Keratinocyte (primary cell): ENCODE measurements around the gene NDUFA11. TPM values are rescaled to one million over a fixed set of nuclear protein-coding genes. Genes with fewer than 3 reads are reported as not detected.

ENCODE experiments used
- DNase-seq: peaks from one replicate; pipeline ENCODE4 v3.0.0-alpha.2; 2011; ENCODE audit warnings: low read depth, missing footprints, low spot score
- FAIRE-seq: peaks from 2 replicates; lab custom pipeline; 2011; peaks lifted over from hg19 to GRCh38; lab: Jason Lieb, UNC
- H2AFZ ChIP-seq: 2 replicates; pipeline ENCODE4 v1.6.0; 2012; ENCODE audit warnings: low read length, control low read depth, inconsistent platforms; ENCODE audit not compliant: control insufficient read depth
- H3K27ac ChIP-seq: 2 replicates; pipeline ENCODE4 v1.5.1; 2011; ENCODE audit warnings: low read length; ENCODE audit not compliant: control insufficient read depth, insufficient read depth
- H3K27me3 ChIP-seq: 3 replicates; pipeline ENCODE4 v1.6.0; 2011; ENCODE audit warnings: low read length; ENCODE audit not compliant: control insufficient read depth, insufficient read depth; ENCODE audit errors: extremely low read depth
- H3K36me3 ChIP-seq, 2 experiments: 2 replicates in 1 of 2; 3 replicates in 1 of 2; pipeline ENCODE4 v1.5.1; 2011; ENCODE audit warnings: low read length in 2 of 2, mild to moderate bottlenecking in 1 of 2; ENCODE audit not compliant: control insufficient read depth in 2 of 2, insufficient read depth in 2 of 2; ENCODE audit errors: extremely low read depth in 1 of 2
- H3K4me1 ChIP-seq: 3 replicates; pipeline ENCODE4 v1.5.1; 2011; ENCODE audit warnings: low read length; ENCODE audit not compliant: control insufficient read depth, insufficient read depth; ENCODE audit errors: extremely low read depth
- H3K4me2 ChIP-seq: 3 replicates; pipeline ENCODE4 v1.6.0; 2011; ENCODE audit warnings: low read depth, low read length; ENCODE audit not compliant: control insufficient read depth, insufficient read depth; ENCODE audit errors: extremely low read depth
- H3K4me3 ChIP-seq, 3 experiments: fragments of 200-600 bp in 1 of 3; sonication (generic) in 1 of 3; 2 replicates in 2 of 3; 3 replicates in 1 of 3; pipeline ENCODE4 v1.5.1; 2011 to 2016; ENCODE audit warnings: low read length in 3 of 3, mild to moderate bottlenecking in 3 of 3, control low read depth in 2 of 3, inconsistent platforms in 1 of 3, low read depth in 1 of 3, mixed read lengths in 1 of 3, mixed run types in 1 of 3, moderate library complexity in 1 of 3; ENCODE audit not compliant: control insufficient read depth in 2 of 3, insufficient read depth in 2 of 3; ENCODE audit errors: extremely low read depth in 1 of 3
- H3K79me2 ChIP-seq: 2 replicates; pipeline ENCODE4 v1.6.0; 2012; ENCODE audit warnings: low read length; ENCODE audit not compliant: control insufficient read depth, insufficient read depth
- H3K9ac ChIP-seq: 3 replicates; pipeline ENCODE4 v1.6.0; 2011; ENCODE audit warnings: low read length; ENCODE audit not compliant: control insufficient read depth, insufficient read depth; ENCODE audit errors: extremely low read depth
- H3K9me1 ChIP-seq: 3 replicates; pipeline ENCODE4 v1.6.0; 2011; ENCODE audit warnings: low read length; ENCODE audit not compliant: control insufficient read depth, insufficient read depth; ENCODE audit errors: extremely low read depth
- H3K9me3 ChIP-seq: 2 replicates; pipeline ENCODE4 v1.5.1; 2012; ENCODE audit warnings: low read depth, low read length; ENCODE audit not compliant: control insufficient read depth
- H4K20me1 ChIP-seq: 3 replicates; pipeline ENCODE4 v1.6.0; 2011; ENCODE audit warnings: low read length; ENCODE audit not compliant: control insufficient read depth, insufficient read depth; ENCODE audit errors: extremely low read depth
- CTCF ChIP-seq, 3 experiments: IDR thresholded peaks in 1 of 3; conservative IDR thresholded peaks in 1 of 3; optimal IDR thresholded peaks in 1 of 3; 2 replicates in 2 of 3; 3 replicates in 1 of 3; pipeline versions ENCODE3 to v1.5.1; 2011; ENCODE audit warnings: low read length in 3 of 3, mild to moderate bottlenecking in 3 of 3, moderate library complexity in 2 of 3, control low read depth in 1 of 3, inconsistent platforms in 1 of 3; ENCODE audit not compliant: insufficient read depth in 2 of 3; ENCODE audit errors: extremely low read depth in 1 of 3
- EZH2 ChIP-seq: IDR thresholded peaks from one replicate; pipeline ENCODE4 v1.6.1; 2012; ENCODE audit warnings: inconsistent platforms, mild to moderate bottlenecking, low read length, moderate library complexity
- dilution Hi-C: fragments of 300-500 bp; cut with MboI; formaldehyde crosslinking; loops from one replicate; pipeline ENCODE4 v1.7.0; 2020; ENCODE audit warnings: low sequenced_read_pairs; ENCODE audit not compliant: extremely low pct_ligation_motif_present
- polyA plus RNA-seq, 5 experiments: library from polyadenylated mRNA; depleted of rRNA in 3 of 5; stranded (reverse) in 3 of 5; stranded (forward) in 1 of 5; unstranded in 1 of 5; fragments of >200 nt; gene quantifications; 1 replicate in 1 of 5; 2 replicates in 3 of 5; 3 replicates in 1 of 5; pipeline versions ENCODE4 v1.2.1 to v1.2.3, GENCODE V29; 2011 to 2012; ENCODE audit warnings: missing spikeins in 2 of 5, low read depth in 1 of 5, low replicate concordance in 1 of 5

The NDUFA11 gene
- polyA plus RNA-seq, 1 donor (not counting 4 experiments of a cell fraction or from before 2014, with no cell fraction given): 122 TPM

- Histone ChIP-seq H3K4me1 (no peaks in the 10 kb centered on the region), H3K4me2 (no peak overlapping the region), H3K4me3 (no peak overlapping the region), H3K79me2 (no peaks in the 10 kb centered on the region), H3K27ac (no peak overlapping the region), H3K9ac (no peak overlapping the region), H3K9me3 (no peaks in the 10 kb centered on the region), H2AFZ (no peak overlapping the region), H4K20me1 (no peaks in the 10 kb centered on the region), H3K36me3 (no peaks in the 10 kb centered on the region), H3K9me1 (no peaks in the 10 kb centered on the region), H3K27me3 (peaks cover 11% of the 10 kb centered on the region)
- dilution Hi-C loops: no loop called here
- FAIRE-seq (no peak), DNase-seq (no peak)
- no peak for TF ChIP-seq EZH2
- no peak for TF ChIP-seq CTCF (optimal IDR thresholded peaks at IDR 0.05 in 1 of 3, IDR thresholded peaks at IDR 0.05 in 1 of 3, conservative IDR thresholded peaks at IDR 0.05 in 1 of 3; ENCODE audit: extremely low read depth in 1 of 3, insufficient read depth in 2 of 3, low read length in 3 of 3)
Observed at GRCh38 chr19:5864013-5864720, 39.4 kb downstream of the NDUFA11 start.

GRCh38 chr19:5863030-5863665 lies 40.4 kb downstream of the NDUFA11 start:
- Histone ChIP-seq H3K27me3 (peaks cover 11% of the 10 kb centered on the region), H3K9me3 (no peaks in the 10 kb centered on the region), H4K20me1 (no peaks in the 10 kb centered on the region), H3K27ac (no peak overlapping the region), H3K79me2 (no peaks in the 10 kb centered on the region), H3K4me1 (no peaks in the 10 kb centered on the region), H3K4me2 (no peak overlapping the region), H3K9ac (no peak overlapping the region), H3K36me3 (no peaks in the 10 kb centered on the region), H3K9me1 (no peaks in the 10 kb centered on the region), H3K4me3 (no peak overlapping the region), H2AFZ (no peak overlapping the region)
- FAIRE-seq (no peak), DNase-seq (no peak)
- dilution Hi-C loops: no loop called here
- TF ChIP-seq CTCF (optimal IDR thresholded peaks at IDR 0.05 in 1 of 3, IDR thresholded peaks at IDR 0.05 in 1 of 3, conservative IDR thresholded peaks at IDR 0.05 in 1 of 3; ENCODE audit: extremely low read depth in 1 of 3, insufficient read depth in 2 of 3, low read length in 3 of 3): no peak
- TF ChIP-seq EZH2: no peak
